ENCODE measurements around the gene ACVR2A.

Gene ACVR2A

DNA sequence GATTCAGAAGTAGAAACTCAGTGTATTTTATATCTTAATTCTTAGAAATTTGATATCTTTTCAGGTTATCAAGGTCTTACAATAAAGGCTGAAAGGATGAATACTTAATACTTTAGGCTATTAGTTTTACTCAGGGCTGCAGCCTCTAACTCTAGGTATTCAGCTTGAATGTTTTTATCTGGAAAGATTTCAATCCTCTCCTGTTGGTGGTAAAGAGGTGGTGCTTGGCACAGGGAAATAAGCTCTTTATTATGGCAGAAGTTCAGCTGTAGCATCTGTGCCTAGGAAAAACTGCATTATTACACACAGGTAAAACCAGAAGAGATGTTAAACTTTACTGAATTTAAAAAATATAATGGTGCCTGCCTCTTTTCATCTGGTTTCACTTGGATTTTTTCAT lies 11.1 kb downstream of the ACVR2A start:
- DNase-seq, result no peak

GRCh38 chr2:147860009-147860408 lies 15.2 kb downstream of the ACVR2A start:
- no peak for DNase-seq

- DNase-seq, result no peak
Observed at GRCh38 chr2:147862859-147863516, 18.2 kb downstream of the ACVR2A start.

GRCh38 chr2:147863835-147864234 lies 19.0 kb downstream of the ACVR2A start:
- no peak for DNase-seq

- no peak for DNase-seq
Observed at GRCh38 chr2:147865560-147865959, 20.7 kb downstream of the ACVR2A start.

GRCh38 chr2:147867050-147867449 lies 22.2 kb downstream of the ACVR2A start:
- no peak for DNase-seq

- DNase-seq, result no peak
Observed at GRCh38 chr2:147869934-147870333, 25.1 kb downstream of the ACVR2A start.

DNA sequence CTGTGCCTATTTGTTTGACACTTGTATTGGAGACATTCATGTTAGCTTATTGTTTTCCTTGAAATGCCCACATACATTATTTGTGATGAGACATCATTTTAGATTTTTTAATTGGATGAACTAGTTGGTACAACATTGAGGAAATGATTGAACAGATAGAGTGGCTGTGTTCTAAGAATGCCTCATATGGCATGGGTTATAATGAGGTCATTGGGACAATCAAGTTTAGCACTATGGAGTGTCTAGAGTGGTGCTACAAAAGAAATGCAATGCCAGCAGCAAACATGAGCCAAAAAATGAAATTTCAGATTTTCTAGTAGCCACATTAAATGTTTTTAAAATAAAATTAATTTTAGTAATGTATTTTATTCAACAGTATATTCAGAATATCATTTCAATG lies 28.1 kb downstream of the ACVR2A start:
- no peak for DNase-seq

DNA sequence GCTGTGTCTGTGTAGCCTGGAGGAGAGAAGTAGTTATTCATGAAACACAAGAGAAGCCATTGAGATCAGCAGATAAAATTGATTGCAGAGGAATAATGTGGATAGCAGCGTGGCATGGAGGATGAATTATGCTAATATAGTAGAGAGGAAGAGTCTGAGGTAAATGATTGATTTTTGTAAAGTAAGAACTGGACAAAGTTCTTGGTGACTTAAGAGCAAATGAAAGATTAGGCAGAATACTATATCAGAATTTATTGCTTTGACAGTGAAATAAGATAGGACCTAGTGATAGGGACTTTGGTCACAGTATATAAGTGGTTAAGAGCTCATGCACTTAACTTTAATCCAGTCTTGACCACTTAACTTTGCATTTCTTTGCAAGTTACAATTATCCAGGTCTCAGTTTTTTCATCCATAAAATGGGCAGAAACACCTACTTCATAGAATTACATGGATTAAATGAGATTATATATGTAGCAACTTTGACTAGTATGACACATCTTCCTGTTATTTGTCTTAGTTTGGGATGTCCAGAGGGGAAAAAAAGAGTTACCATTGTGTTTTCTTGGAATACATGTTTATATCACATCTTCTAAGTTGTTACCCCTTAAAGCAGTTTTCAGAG lies 29.1 kb downstream of the ACVR2A start:
- DNase-seq, result no peak

DNA sequence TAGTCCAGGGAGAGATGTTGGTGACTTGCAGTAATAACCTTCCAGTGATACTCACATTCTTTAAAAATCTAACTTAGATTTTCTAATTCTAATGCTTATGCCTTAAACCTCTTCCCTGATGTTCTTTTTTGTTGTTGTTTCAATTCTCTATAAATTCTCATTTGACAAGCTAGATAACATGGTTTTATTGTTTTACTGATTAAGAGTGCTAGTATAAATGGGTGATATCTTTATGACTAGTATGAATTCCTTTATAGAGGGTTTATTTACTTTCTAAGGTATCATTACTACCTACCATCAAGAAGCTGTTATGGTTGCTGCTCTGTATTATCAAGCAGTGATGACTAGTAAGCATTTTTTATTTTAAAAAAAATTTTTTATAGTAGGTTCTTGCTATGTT lies 35.0 kb downstream of the ACVR2A start:
- DNase-seq, result no peak

DNA sequence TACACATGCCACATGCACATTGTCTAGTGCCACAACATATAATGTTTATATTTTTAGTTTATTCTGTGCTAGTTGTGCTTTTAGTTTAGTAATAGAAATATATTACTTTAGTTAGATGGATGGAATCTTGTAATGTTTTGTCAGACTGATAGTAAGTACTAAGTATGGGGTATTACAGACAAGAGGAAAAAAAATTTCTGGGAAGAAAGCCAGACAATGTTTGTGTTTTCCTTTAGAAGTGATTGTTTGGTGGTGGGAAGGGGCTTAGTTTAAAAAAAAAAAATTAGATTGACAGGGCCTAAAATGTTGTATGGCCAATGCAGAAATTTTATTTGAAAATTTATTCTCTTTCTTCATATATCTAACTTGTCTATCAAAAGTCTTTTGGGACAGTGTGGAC lies 37.8 kb downstream of the ACVR2A start:
- no peak for DNase-seq

DNA sequence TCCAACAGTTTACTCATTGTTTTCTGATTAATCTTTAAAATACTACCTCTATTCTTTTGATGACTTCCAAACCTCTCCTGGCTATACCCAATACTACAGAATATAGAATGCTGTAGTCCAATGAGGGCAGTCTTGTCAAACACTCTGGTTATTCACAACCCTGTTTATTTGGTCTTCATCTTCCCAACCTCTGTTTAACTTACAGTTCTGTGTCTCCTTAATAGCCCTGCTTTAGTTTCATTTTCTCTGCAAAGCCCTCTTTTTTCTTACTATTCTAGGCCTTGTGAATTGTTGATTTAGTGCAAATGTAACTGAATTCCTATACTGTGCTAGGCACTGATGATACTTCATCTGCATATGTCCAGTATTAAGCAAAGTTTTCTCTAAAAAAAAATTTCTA lies 40.0 kb downstream of the ACVR2A start:
- no peak for DNase-seq

- no peak for DNase-seq
Observed at GRCh38 chr2:147886136-147886535, 41.3 kb downstream of the ACVR2A start.

GRCh38 chr2:147888680-147889079 lies 43.9 kb downstream of the ACVR2A start:
- DNase-seq, result no peak

DNA sequence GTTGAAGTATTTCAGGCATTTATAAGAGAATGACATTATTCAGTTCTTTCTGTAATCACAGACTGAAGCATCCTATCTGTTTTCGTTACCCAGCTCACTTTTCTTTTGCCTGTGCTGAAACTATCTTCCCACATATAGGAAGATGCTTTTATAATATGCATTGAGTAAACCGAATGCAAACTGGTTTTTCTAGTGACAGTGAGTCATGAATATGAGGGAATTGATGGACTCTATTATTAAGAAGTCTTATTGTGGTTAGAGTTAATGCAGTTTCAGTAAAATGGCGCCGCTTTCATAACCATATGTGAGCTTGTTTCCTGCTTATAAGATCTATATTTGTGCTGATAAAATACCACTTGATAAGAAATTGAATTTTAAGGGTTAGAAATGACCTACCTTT lies 59.2 kb downstream of the ACVR2A start:
- no peak for DNase-seq

DNA sequence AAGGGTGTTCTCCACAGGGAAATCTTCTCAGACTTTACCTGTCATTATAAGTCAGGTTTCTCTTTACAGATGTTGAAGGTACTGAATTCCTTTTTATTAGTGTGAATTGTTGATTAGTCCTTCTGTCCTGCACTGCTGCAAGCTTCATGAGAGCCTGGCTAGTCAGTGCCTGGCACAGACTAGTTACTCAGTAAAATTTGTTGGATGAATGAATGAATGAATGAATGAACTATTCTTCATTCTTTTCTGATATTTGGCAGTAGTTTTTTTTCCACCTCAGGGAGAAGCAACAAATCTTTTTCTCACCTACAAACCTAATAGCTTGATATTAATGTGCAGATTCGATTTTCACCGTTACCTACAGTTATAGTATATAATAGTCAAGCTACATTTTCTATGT lies 64.3 kb downstream of the ACVR2A start:
- no peak for DNase-seq

GRCh38 chr2:147910990-147911473 lies 66.2 kb downstream of the ACVR2A start:
- DNase-seq, result peak in 1 of 2 experiments; percentile 6

- no peak for DNase-seq
Observed at GRCh38 chr2:147913701-147914480, 69.1 kb downstream of the ACVR2A start.

DNA sequence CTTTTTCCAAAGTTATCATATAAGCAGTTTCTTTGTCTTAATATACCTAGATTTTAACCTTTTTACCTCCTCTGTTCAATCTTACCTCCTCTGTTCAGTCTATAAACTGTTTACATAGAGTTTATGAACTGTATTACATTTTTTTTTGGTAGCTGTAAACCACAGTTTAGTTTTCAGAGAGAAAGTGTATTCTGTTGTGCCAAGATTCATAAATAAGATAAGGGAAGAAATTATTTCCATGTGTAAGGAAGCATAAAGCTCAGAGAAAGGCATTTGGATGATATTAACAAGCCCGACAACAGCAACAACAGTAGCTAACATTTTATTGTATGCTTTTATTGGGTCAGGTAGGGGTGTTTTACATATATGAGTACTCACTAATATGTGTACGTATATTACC lies 71.2 kb downstream of the ACVR2A start:
- no peak for DNase-seq

DNA sequence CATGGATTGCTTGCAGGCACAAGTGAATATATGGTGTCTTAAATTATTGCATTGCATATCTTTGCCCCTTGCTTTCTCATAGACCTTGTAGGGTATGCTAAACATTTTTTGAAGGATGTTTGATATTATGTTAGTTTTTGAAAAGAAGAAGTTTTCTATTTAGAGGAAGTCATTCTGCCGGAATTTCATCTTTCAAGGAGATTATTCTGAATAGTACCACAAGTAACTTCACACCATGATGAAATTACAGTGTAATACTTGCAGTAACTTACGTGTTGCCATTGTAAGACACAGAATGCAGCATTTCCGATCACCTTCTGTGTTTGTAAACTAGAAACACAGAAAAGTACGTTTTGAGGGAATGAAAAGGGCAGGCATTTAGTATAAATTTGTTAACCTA lies 71.9 kb downstream of the ACVR2A start:
- no peak for DNase-seq

- no peak for DNase-seq
Observed at GRCh38 chr2:147917161-147917560, 72.3 kb downstream of the ACVR2A start.

DNA sequence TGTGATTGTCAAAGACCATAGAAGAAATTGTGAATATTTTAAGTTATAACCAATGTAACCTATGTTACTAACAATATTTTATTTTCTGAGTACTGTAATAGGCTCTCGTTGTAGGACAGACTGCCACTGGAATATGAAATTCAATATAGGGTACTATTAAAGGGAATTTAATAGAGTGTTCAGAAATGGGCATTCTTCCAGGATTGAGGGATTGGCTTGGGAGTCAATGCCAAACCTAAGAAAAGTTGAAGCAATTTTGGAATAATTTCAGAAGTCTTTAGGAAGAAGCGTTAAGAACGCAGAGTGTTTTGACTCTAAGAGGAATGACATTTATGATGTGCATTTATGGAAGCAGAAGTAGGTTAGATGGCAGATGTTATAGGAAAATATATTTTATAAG lies 79.0 kb downstream of the ACVR2A start:
- no peak for DNase-seq

- no peak for DNase-seq
Observed at GRCh38 chr2:147924647-147925046, 79.8 kb downstream of the ACVR2A start.

GRCh38 chr2:147925886-147926285 lies 81.1 kb downstream of the ACVR2A start:
- DNase-seq, result no peak

Data from stimulated activated CD4-positive, alpha-beta T cell treated with anti-CD3 and anti-CD28 coated beads, Interleukin-4, amount 100 ng/mL, for 4 hours (primary cell).